Measurements from ENCODE around the gene KCNT1. TPM values are rescaled to one million over a fixed set of nuclear protein-coding genes. Genes with fewer than 3 reads are reported as not detected.

KCNT1 gene
- total RNA-seq, 2 donors from 2014 or later: not detected

GRCh38 chr9:135750786-135751185 is 48.8 kb downstream of the KCNT1 start:
- ATAC-seq (replicated peaks): no peak
- H3K27me3 Mint-ChIP-seq: peaks cover 9% of the 10 kb centered on the region

DNA sequence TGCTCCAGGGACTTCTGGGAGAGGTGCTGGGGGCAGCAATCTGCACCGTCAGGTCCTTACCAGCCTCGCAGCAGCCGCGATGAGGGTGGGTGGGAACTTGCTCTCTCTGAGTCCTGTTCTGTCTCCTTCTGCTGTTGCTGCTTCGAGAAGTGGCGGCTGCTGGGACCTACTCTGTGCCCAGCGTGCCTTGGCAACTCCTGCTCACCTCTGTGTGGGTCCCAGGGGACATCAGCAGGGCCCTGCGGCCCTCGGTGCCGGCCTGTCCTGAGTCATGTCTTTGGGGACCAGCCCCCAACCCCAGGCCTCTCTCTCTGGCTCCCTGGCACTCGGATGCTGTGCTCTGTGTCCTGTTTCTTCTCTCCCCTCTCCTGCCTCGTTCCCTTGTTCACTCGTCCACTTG is 49.5 kb downstream of the KCNT1 start:
- H3K4me3 Mint-ChIP-seq: no peak overlapping the region
- no peaks in the 10 kb centered on the region for H3K4me1 Mint-ChIP-seq
- no peaks in the 10 kb centered on the region for H3K36me3 Mint-ChIP-seq (ENCODE audit: low read depth)
- H3K27me3 Mint-ChIP-seq: peaks cover 9% of the 10 kb centered on the region
- H3K9me3 Mint-ChIP-seq: no peaks in the 10 kb centered on the region
- ATAC-seq (replicated peaks): no peak
- no peak overlapping the region for H3K27ac Mint-ChIP-seq

More at GRCh38 chr9:135750786-135751185, 48.8 kb downstream of the KCNT1 start:
- Mint-ChIP-seq H3K4me1 (no peaks in the 10 kb centered on the region), H3K9me3 (no peaks in the 10 kb centered on the region), H3K4me3 (no peak overlapping the region), H3K27ac (no peak overlapping the region), H3K36me3 (ENCODE audit: low read depth) (no peaks in the 10 kb centered on the region)

GRCh38 chr9:135752281-135753204 is 50.6 kb downstream of the KCNT1 start:
- no peaks in the 10 kb centered on the region for H3K4me1 Mint-ChIP-seq
- no peak overlapping the region for H3K4me3 Mint-ChIP-seq
- no peaks in the 10 kb centered on the region for H3K9me3 Mint-ChIP-seq
- ATAC-seq (replicated peaks): no peak
- no peaks in the 10 kb centered on the region for H3K36me3 Mint-ChIP-seq (ENCODE audit: low read depth)
- peaks cover 9% of the 10 kb centered on the region for H3K27me3 Mint-ChIP-seq
- no peak overlapping the region for H3K27ac Mint-ChIP-seq

DNA sequence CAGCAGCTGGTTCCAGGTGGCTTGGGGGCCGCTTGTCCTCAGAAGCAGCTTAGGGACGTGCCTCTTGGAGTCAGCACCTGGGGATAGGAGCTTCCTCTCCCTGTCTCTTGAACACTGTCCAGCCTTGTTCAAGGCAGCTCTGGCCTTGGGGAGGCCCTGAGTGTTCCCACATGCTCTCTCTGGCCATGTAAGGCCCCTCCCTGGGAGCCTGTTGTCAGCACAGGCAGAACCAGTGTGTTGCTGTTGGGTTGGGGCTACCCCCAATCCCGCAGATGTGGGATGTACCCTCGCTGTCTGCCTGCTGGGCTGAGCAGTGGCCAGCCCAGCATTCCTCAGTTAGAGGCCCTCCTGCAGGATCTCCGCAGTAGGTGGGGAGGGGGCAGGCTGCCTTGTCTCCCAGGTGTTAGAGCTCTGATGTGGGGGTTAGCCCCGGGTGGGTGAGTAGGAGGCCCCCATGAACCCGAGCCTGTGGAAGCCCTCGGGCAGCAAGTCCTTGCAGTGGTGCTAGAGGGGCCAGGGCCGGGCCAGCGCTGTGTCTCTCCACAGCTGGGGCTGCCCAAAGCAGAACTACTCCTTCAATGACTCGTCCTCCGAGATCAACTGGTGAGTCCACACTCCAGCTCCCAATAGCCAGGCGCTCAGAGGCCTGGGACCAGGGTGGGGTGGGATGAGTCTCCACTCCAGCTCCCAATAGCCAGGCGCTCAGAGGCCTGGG is 51.6 kb downstream of the KCNT1 start:
- Mint-ChIP-seq H3K27me3 (peaks cover 9% of the 10 kb centered on the region), H3K36me3 (ENCODE audit: low read depth) (no peaks in the 10 kb centered on the region), H3K4me1 (no peaks in the 10 kb centered on the region), H3K4me3 (no peak overlapping the region), H3K9me3 (no peaks in the 10 kb centered on the region), H3K27ac (no peak overlapping the region)
- no peak for ATAC-seq (replicated peaks)

DNA sequence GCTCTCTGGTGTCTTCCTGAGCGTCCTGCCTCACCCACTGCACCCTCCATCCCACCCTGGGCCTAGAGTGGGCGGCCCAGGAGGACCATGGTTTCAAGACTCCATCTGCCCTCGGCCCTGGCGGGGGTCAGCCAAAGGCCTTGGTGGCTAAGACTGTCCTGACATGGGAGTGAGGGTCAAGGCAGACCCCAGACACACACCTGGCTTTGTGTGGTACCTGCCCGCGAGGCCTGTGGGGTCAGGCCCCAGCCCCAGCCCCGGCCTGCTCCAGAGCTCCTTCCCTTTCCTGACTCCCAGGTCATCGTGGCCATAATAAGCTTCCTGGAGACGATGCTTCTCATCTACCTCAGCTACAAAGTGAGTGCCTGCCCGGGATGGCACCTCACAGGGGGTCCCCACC is 54.6 kb downstream of the KCNT1 start:
- Mint-ChIP-seq H3K4me3 (no peak overlapping the region), H3K27ac (no peak overlapping the region), H3K27me3 (peaks cover 9% of the 10 kb centered on the region), H3K4me1 (no peaks in the 10 kb centered on the region), H3K36me3 (ENCODE audit: low read depth) (no peaks in the 10 kb centered on the region), H3K9me3 (no peaks in the 10 kb centered on the region)
- no peak for ATAC-seq (replicated peaks)

- no peak overlapping the region for H3K27ac Mint-ChIP-seq
- no peak overlapping the region for H3K4me3 Mint-ChIP-seq
- H3K36me3 Mint-ChIP-seq (ENCODE audit: low read depth): no peaks in the 10 kb centered on the region
- peaks cover 6% of the 10 kb centered on the region for H3K27me3 Mint-ChIP-seq
- H3K9me3 Mint-ChIP-seq: no peaks in the 10 kb centered on the region
- no peak for ATAC-seq (replicated peaks)
- no peaks in the 10 kb centered on the region for H3K4me1 Mint-ChIP-seq
Observed at GRCh38 chr9:135757356-135757755, 55.4 kb downstream of the KCNT1 start.

- Mint-ChIP-seq H3K36me3 (ENCODE audit: low read depth) (no peaks in the 10 kb centered on the region), H3K27me3 (no peaks in the 10 kb centered on the region), H3K9me3 (no peaks in the 10 kb centered on the region), H3K4me1 (no peaks in the 10 kb centered on the region), H3K27ac (no peak overlapping the region), H3K4me3 (no peak overlapping the region)
- no peak for ATAC-seq (replicated peaks)
Observed at GRCh38 chr9:135758056-135758455, 56.1 kb downstream of the KCNT1 start.

DNA sequence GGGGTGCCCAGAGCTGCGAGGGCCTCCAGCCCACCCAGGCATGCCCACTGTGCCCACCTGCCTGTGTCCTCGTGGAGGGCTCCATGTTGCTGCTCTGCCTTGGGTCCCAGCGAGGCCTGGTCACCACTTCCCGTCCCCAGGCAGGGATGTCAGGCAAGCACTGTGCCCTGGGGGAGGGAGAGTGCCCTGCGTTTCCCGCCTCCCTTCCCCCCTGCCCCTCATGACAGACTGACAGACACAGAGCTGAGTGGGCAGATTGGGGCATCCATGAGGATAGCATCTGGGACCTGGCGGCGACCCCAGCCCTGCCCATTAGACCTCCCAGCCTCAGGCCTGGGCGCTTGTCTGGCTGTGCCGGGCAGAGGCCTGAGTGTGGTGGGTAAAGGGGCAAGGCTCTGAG is 56.9 kb downstream of the KCNT1 start:
- Mint-ChIP-seq H3K4me1 (no peaks in the 10 kb centered on the region), H3K36me3 (ENCODE audit: low read depth) (no peaks in the 10 kb centered on the region), H3K4me3 (no peak overlapping the region), H3K27ac (no peak overlapping the region), H3K9me3 (no peaks in the 10 kb centered on the region), H3K27me3 (no peaks in the 10 kb centered on the region)
- no peak for ATAC-seq (replicated peaks)

GRCh38 chr9:135759676-135760300 is 57.8 kb downstream of the KCNT1 start:
- no peak overlapping the region for H3K27ac Mint-ChIP-seq
- no peaks in the 10 kb centered on the region for H3K27me3 Mint-ChIP-seq
- no peak for ATAC-seq (replicated peaks)
- H3K9me3 Mint-ChIP-seq: no peaks in the 10 kb centered on the region
- no peaks in the 10 kb centered on the region for H3K36me3 Mint-ChIP-seq (ENCODE audit: low read depth)
- no peak overlapping the region for H3K4me3 Mint-ChIP-seq
- H3K4me1 Mint-ChIP-seq: no peaks in the 10 kb centered on the region

GRCh38 chr9:135760465-135760864 is 58.5 kb downstream of the KCNT1 start:
- H3K4me3 Mint-ChIP-seq: no peak overlapping the region
- H3K27me3 Mint-ChIP-seq: no peaks in the 10 kb centered on the region
- no peak overlapping the region for H3K27ac Mint-ChIP-seq
- no peaks in the 10 kb centered on the region for H3K9me3 Mint-ChIP-seq
- no peak for ATAC-seq (replicated peaks)
- no peaks in the 10 kb centered on the region for H3K4me1 Mint-ChIP-seq
- H3K36me3 Mint-ChIP-seq (ENCODE audit: low read depth): no peaks in the 10 kb centered on the region

- ATAC-seq (replicated peaks): no peak
- Mint-ChIP-seq H3K9me3 (no peaks in the 10 kb centered on the region), H3K36me3 (ENCODE audit: low read depth) (no peaks in the 10 kb centered on the region), H3K27me3 (no peaks in the 10 kb centered on the region), H3K27ac (no peak overlapping the region), H3K4me1 (no peaks in the 10 kb centered on the region), H3K4me3 (no peak overlapping the region)
Observed at GRCh38 chr9:135761150-135761844, 59.3 kb downstream of the KCNT1 start.

- Mint-ChIP-seq H3K27me3 (no peaks in the 10 kb centered on the region), H3K9me3 (no peaks in the 10 kb centered on the region), H3K4me3 (no peak overlapping the region), H3K27ac (no peak overlapping the region), H3K4me1 (no peaks in the 10 kb centered on the region), H3K36me3 (ENCODE audit: low read depth) (no peaks in the 10 kb centered on the region)
- no peak for ATAC-seq (replicated peaks)
Observed at GRCh38 chr9:135761845-135762168, 59.8 kb downstream of the KCNT1 start.

DNA sequence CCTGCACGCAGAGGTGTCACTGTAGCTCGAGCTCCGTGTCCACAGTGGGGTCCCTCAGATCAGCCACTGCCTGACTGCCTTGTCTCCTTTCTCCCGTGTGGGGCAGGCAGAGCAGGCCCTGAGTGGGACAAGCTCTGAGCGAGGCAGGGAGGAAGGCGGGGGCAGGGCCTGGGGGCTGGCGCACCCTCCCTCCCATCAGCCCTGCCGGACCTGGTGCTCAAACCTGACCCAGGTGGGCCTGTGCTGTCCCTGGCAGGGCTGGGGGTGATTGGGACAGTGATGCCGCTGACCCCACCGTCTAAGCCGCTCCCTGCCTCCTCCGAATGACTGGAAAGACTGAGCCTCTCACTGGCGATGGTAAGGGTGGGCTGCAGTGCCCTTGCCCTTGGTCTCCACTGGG is 60.9 kb downstream of the KCNT1 start:
- no peak overlapping the region for H3K27ac Mint-ChIP-seq
- no peaks in the 10 kb centered on the region for H3K9me3 Mint-ChIP-seq
- no peaks in the 10 kb centered on the region for H3K36me3 Mint-ChIP-seq (ENCODE audit: low read depth)
- H3K27me3 Mint-ChIP-seq: no peaks in the 10 kb centered on the region
- ATAC-seq (replicated peaks): no peak
- H3K4me3 Mint-ChIP-seq: no peak overlapping the region
- H3K4me1 Mint-ChIP-seq: no peaks in the 10 kb centered on the region

GRCh38 chr9:135763716-135764446 is 61.9 kb downstream of the KCNT1 start:
- no peaks in the 10 kb centered on the region for H3K27me3 Mint-ChIP-seq
- no peak overlapping the region for H3K4me3 Mint-ChIP-seq
- H3K9me3 Mint-ChIP-seq: no peaks in the 10 kb centered on the region
- no peaks in the 10 kb centered on the region for H3K36me3 Mint-ChIP-seq (ENCODE audit: low read depth)
- H3K27ac Mint-ChIP-seq: no peak overlapping the region
- no peaks in the 10 kb centered on the region for H3K4me1 Mint-ChIP-seq
- ATAC-seq (replicated peaks): no peak
